Left lung (tissue), 10 donors: ENCODE data around the gene EXOC2. TPM values are rescaled to one million over a fixed set of nuclear protein-coding genes. Genes with fewer than 3 reads are reported as not detected.

Source experiments
- ATAC-seq: fragments of 200-7000 bp; cut with Tn5 transposase; one replicate; pipeline ENCODE4 v1.9.1; 2020; ENCODE audit warnings: moderate library complexity
- DNase-seq, 4 donors: peaks; one replicate each; pipeline ENCODE4 v3.0.0-alpha.2; 2013 to 2020
- H3K27ac ChIP-seq, 2 donors: fragments of 200-600 bp; sonication (generic) in 1 of 2; one replicate each; pipeline versions ENCODE4 v1.5.0 to v1.8.0; 2020 to 2021
- H3K27me3 ChIP-seq, 2 donors: fragments of 200-600 bp; sonication (generic) in 1 of 2; one replicate each; pipeline versions ENCODE4 v1.5.0 to v1.8.0; 2020 to 2021
- H3K36me3 ChIP-seq, 2 donors: fragments of 200-600 bp; sonication (generic) in 1 of 2; one replicate each; pipeline versions ENCODE4 v1.5.0 to v1.8.0; 2020 to 2021
- H3K4me1 ChIP-seq, 2 donors: fragments of 200-600 bp; one replicate each; pipeline ENCODE4 v1.8.0; 2021
- H3K4me3 ChIP-seq, 2 donors: fragments of 200-600 bp; sonication (generic) in 1 of 2; one replicate each; pipeline versions ENCODE4 v1.5.0 to v1.8.0; 2020 to 2021; ENCODE audit warnings: mild to moderate bottlenecking in 1 of 2
- H3K9me3 ChIP-seq, 2 donors: fragments of 200-600 bp; sonication (generic) in 1 of 2; one replicate each; pipeline versions ENCODE4 v1.5.0 to v1.8.0; 2020 to 2021
- CTCF ChIP-seq, 2 donors: fragments of 200-600 bp; sonication (generic) in 1 of 2; IDR thresholded peaks; one replicate each; pipeline versions ENCODE4 v1.5.0 to v1.8.0; 2021; ENCODE audit warnings: antibody characterized with exemption in 2 of 2
- intact Hi-C, 2 donors: fragments of 100-400 bp; cut with DNase I; formaldehyde crosslinking; loops; one replicate each; pipeline versions ENCODE4 v1.11.2 to v1.14.2; 2022
- polyA plus RNA-seq, 6 donors: library from polyadenylated mRNA; unstranded; fragments of 120-200 nt; gene quantifications; one replicate each; pipeline ENCODE4 v1.2.1, GENCODE V29; 2013; ENCODE audit not compliant: insufficient read length in 6 of 6
- total RNA-seq, 2 donors: library from RNA; stranded (reverse); fragmentation: NEBNext Ultra II Directional; extraction: Animal tissue kit (Norgen Biotek cat#: 25700); gene quantifications; one replicate each; pipeline ENCODE4 v1.2.1, GENCODE V29; 2021
- donor health status: DM: no; HTN: yes; CAD: no.
- donor health status: DM: no; HTN: no; CAD: no.

Gene EXOC2
- total and polyA plus RNA-seq, 8 donors: 19.8 to 30.4 (median 28.4) TPM

- ATAC-seq (no peak), DNase-seq (no peak)
- Histone ChIP-seq H3K27ac (no peak overlapping the region), H3K4me3 (no peak overlapping the region), H3K36me3 (peaks cover 0 to 8% of the 10 kb centered on the region in 2 donors), H3K9me3 (no peaks in the 10 kb centered on the region), H3K4me1 (peaks cover 11 to 37% of the 10 kb centered on the region in 2 donors), H3K27me3 (no peaks in the 10 kb centered on the region)
- TF ChIP-seq CTCF (IDR thresholded peaks at IDR 0.05): no peak
- intact Hi-C loops: no loop called here
Observed at GRCh38 chr6:686497-686896, 6.4 kb downstream of the EXOC2 start.

GRCh38 chr6:684831-685636, 7.9 kb downstream of the EXOC2 start:
- Histone ChIP-seq H3K27ac (no peak overlapping the region), H3K36me3 (peaks cover 0 to 8% of the 10 kb centered on the region in 2 donors), H3K4me3 (no peak overlapping the region), H3K9me3 (no peaks in the 10 kb centered on the region), H3K27me3 (no peaks in the 10 kb centered on the region), H3K4me1 (peaks cover 7 to 28% of the 10 kb centered on the region in 2 donors)
- no peak for TF ChIP-seq CTCF (IDR thresholded peaks at IDR 0.05)
- intact Hi-C loops: no loop called here
- DNase-seq (no peak), ATAC-seq (no peak)

- ATAC-seq (peak; percentile 80), DNase-seq (peak in 3 of 4 donors; percentile 45 to 89 (median 85))
- intact Hi-C loops: no loop called here
- Histone ChIP-seq H3K36me3 (peaks cover 0 to 8% of the 10 kb centered on the region in 2 donors), H3K9me3 (no peaks in the 10 kb centered on the region), H3K4me3 (no peak overlapping the region), H3K4me1 (peaks cover 7 to 28% of the 10 kb centered on the region in 2 donors), H3K27ac (peak overlapping the region in 1 of 2 donors; percentile 28), H3K27me3 (no peaks in the 10 kb centered on the region)
- TF ChIP-seq CTCF (IDR thresholded peaks at IDR 0.05): no peak
Observed at GRCh38 chr6:683742-684440, 9.0 kb downstream of the EXOC2 start.

GRCh38 chr6:680666-681340, 12.1 kb downstream of the EXOC2 start:
- Histone ChIP-seq H3K9me3 (no peaks in the 10 kb centered on the region), H3K4me3 (no peak overlapping the region), H3K36me3 (no peaks in the 10 kb centered on the region), H3K4me1 (peaks cover 7 to 28% of the 10 kb centered on the region in 2 donors), H3K27me3 (no peaks in the 10 kb centered on the region), H3K27ac (no peak overlapping the region)
- intact Hi-C loops: no loop called here
- TF ChIP-seq CTCF (IDR thresholded peaks at IDR 0.05): no peak
- DNase-seq: no peak
- no peak for ATAC-seq

- Histone ChIP-seq H3K4me1 (peaks cover 7 to 27% of the 10 kb centered on the region in 2 donors), H3K27ac (no peak overlapping the region), H3K4me3 (no peak overlapping the region), H3K9me3 (no peaks in the 10 kb centered on the region), H3K27me3 (no peaks in the 10 kb centered on the region), H3K36me3 (no peaks in the 10 kb centered on the region)
- intact Hi-C loops: no loop called here
- no peak for DNase-seq
- ATAC-seq: no peak
- no peak for TF ChIP-seq CTCF (IDR thresholded peaks at IDR 0.05)
Observed at GRCh38 chr6:680251-680650, 12.7 kb downstream of the EXOC2 start.
